GM19328 (cell line): ENCODE results near the gene ANKRD42.

Source experiments
- ATAC-seq: cut with Tn5 transposase; IDR thresholded peaks from one replicate; pipeline ENCODE4 v1.9.1; 2021; ENCODE audit warnings: mild to moderate bottlenecking, moderate library complexity; ENCODE audit not compliant: unreplicated experiment

Gene ANKRD42

DNA sequence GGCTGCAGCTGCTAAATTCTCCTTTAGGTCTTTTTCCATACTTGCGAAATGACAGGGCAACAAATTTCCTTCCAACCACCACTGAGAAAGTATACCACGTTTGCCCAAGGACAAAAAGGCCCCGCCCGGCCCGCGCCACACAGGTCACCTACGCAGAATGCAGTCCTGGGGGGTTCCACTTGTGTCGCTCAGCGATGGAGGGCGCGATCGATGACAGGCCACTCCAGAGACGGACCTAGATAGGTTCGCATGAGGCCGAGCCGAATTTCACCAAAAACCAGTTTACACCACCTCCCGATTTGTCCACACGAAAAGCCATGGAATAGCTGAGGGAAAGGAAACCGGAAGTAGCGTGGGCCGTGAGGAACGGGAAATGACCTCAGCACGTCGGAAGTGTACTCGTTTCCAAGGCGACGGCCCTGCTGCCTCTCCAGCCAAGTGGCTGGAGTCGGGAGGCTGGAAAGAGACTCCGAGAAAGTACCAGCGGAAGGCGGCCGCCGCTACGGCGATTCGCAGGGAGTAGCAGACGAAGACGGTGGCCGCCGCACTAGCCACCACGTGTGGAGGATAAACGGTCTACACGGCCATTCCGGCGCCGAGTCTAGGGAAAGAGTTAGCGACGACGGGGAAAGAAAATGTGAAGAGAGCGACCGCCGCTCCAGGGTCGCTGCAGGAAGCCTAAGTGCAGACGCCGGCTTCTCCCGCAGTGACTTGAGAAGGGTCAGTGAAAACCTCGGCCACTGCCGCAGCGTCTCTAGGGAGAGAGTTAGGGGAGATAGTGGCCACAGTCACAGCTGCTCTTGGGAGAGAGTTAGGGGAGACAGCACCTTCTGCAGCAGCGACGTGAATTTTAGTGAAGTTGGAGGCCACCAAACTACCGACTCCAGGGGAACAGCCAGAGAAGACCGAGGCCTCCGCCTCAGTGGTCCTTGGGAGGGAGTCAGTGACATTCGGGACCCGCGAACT is at the start of gene ANKRD42:
ANKRD42 (plus strand) TSS at position 398 of the 966 bp plus-strand sequence. CDS start 959 bp downstream, outside the sequence.
- peak; percentile 87 for ATAC-seq

DNA sequence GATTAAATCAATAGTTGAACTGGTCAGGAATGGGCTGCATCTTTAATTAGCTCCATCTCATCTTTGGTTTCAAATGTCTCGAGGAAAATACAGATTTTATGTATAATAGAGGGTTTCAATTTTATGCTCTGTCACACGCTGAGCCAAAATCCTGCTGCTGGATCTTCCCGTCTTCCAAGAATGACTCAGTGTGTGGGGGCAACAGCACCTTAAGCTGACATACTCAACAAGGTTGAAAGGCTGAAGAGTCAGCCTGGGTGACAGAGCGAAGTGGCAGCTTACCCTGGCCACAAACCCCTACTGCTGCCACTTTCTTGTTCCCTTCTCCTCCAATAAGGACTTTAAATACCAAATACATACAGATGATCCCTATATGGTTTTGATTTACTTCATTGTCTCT is 45.6 kb upstream of the ANKRD42 start:
- no peak for ATAC-seq

DNA sequence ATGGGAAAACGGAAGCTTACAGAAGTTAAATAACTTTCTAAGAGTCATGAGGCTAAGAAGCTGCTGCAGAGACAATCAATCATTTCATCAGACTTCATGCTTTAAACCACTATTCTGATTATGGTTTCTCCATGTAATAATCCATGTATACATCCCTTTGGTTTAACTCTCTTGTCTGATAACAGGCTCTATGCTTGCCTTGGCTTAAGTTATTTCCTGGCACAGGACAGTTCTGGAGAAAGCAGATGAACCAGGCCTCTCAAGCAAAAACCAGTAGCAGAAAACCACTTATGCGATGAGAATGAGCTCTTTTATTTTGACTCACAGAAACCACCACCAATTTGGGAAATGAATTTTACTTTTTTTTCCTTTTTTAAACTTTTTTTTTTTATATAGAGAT is 43.1 kb upstream of the ANKRD42 start:
- ATAC-seq: no peak

DNA sequence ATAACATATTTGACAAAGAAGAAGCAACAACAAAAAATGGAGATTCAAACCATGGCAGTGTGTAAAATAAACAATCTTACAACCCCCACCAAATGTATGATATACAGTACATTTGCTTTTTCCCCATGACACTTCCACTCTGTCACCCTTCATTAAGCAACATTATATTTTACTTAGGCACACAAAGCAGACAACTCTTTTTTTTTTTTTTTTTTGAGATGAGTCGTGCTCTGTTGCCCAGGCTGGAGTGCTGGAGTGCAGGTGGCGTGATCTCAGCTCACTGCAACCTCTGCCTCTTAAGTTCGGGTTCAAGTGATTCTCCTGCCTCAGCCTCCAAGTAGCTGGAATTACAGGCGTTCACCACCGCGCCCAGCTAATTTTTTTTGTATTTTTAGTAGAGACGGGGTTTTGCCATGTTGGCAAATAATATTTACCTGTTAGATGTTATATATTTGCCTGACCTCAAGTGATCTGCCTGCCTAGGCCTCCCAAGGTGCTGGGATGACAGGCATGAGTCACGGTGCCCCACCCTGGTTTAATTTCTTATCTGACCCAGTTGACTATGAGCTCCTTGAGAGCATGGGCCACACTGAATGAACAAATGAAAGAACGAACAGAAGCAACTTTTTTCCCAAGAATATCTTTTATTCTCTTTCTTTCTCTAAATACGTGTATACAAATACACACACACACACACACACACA is 42.1 kb upstream of the ANKRD42 start:
- no peak for ATAC-seq

DNA sequence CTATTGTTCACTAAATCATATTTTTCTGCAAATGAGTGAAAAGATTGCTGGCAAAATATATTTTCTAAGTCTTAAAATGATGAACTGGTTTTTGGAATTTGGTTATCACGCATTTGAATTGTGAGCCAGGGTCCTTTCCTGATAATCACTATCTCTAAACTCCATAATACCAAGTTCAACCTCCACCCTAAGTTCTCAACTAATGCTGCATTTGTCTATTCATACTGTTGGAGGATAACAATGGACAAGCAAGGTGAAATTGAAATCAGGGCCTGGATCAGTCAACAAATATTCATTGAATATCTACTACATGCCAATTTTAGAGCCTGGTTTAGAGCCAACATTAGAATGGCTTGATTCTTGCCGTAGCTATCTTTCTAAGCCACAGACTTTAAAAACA is 41.2 kb upstream of the ANKRD42 start:
- no peak for ATAC-seq

DNA sequence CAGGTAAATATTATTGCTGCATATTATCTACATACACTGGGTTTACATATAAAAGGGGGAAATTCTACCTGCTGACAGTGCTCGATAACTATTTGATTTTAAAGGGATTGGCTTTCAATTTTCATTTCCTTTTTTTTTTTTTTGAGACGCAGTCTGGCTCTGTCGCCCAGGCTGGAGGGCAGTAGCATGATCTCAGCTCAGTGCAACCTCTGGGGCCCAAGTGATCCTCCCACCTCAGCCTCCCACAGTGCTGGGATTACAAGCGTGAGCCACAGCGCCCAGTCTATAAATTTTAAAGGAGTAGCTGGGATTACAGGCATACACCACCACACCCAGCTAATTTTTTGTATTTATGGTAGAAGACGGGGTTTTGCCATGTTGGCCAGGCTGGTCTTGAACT is 39.7 kb upstream of the ANKRD42 start:
- ATAC-seq: no peak

DNA sequence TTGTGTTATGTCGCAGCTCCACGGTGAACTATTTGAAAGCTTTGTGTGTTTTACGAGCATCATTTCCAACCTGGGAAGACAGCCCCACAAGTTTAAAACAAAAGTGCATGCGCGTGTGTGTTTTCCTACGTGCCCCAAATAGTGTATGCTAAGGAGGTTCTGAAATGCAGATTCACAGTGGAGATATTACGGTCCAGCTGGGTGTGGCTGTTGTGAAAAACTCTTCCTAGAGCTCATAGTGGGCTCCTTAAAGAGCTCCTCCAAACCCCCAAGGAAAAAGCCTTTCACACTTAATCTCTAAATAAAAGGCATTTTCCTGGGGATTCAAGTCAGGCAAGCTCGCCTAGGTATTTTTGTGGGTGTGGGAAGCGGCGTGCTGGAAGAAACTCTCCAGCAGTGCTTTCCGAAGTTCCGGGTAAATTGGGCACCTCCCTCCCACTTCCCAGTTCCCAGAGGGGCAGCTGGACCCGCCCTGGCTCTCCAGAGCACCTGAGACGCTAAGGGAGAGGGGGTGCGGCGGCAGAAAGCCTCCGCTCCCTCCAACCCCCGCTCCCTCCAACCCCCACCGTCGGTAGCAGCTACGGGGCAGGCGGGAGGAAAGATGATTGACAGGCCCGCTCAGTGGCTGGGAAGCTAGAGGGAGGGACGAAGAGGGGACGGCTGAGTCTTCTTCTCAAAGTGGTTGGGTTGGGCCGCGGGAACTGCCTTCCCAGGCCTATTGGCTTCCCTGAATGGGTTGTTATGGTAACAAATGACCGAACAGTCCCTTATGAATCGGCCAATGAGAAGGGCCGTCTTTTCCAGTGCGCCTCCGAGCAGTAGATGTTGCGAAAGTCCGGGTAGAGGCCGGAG is 37.1 kb upstream of the ANKRD42 start:
- ATAC-seq: peak; percentile 94

DNA sequence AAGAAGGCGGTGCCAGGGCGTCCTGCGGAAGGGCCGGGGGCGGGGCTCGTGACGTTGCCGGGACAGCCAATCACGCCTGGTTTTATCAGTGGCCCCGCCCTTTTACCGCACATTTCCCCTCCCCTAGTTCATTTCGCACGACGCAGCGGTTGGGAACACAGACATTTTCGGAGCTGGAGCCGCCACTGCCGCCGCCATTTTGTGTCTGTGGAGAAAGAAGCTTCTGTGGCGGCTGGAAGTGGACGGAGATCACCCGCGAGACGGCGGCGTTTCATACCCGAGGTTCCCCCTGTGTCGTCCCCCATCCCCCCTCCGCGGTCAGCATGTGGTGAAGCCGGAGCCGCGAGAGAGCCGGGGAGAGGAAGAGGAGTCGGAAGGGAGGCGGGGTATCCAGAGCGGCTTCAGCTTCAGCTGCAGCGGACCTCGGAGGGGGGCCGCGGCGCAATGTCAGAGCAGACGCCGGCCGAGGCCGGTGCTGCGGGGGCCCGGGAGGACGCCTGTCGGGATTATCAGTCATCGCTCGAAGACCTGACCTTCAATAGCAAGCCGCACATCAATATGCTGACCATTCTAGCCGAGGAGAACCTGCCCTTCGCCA is 36.4 kb upstream of the ANKRD42 start, which contains the start of gene PCF11:
PCF11 (plus strand) TSS at position 136 of the 598 bp plus-strand sequence; CDS start at position 445, 309 bp downstream.
- no peak for ATAC-seq

DNA sequence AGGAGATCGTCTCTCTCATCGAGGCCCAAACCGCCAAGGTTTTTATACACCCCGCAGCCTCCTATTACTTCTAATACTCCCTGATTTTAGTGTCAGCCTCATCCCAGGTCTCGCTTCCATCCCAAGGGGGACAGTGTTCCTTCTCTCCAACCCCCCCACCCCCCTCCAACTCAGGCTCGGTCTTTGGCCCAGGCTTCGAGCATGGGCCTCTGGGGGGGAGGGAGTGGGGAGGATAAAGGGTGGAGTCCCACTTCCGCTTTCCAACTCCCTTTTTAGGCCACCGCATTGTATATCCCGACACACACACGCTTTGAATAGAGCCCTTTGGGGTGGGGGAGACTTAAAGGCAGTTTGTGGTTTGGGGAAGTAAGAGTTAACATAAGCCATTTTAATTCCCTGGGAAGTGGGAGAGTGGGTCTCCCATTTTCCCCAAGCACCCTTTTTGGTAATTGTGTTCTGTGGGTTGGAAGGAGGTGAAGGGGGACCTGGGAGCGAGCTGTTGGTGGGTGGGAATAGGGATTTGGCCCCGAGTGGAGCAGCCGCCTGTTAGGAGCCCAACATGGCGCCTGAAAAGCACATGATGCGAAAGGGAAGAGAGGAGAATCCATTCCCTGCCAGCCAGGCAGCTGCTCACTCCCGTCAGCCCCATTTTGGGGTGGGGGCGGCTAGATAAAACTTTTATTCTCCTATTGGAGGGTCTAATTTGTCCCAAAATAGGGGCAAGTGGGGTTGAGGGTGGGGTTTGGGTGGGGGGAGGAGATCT is 35.7 kb upstream of the ANKRD42 start:
- no peak for ATAC-seq

DNA sequence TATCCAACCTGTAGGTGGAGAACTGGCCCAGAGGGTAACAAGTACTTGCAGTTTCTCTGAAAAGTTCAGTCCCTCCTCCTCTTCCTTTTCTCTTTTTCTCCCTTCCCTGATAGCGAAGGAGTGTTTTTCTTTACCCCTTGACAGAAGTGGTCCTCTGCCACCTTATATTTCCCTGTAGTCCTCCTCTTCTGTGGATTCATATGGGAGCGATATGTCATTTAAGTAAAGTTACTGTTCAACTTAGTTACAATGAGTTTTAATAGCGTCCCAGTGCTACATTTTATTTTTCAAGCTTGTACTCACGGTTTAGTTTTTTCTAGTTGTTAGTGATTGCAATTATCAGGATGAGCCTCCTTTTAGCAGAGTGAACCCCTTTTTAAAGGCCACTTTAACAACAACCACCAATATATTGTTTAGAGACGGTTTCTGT is 35.1 kb upstream of the ANKRD42 start:
- ATAC-seq: no peak

DNA sequence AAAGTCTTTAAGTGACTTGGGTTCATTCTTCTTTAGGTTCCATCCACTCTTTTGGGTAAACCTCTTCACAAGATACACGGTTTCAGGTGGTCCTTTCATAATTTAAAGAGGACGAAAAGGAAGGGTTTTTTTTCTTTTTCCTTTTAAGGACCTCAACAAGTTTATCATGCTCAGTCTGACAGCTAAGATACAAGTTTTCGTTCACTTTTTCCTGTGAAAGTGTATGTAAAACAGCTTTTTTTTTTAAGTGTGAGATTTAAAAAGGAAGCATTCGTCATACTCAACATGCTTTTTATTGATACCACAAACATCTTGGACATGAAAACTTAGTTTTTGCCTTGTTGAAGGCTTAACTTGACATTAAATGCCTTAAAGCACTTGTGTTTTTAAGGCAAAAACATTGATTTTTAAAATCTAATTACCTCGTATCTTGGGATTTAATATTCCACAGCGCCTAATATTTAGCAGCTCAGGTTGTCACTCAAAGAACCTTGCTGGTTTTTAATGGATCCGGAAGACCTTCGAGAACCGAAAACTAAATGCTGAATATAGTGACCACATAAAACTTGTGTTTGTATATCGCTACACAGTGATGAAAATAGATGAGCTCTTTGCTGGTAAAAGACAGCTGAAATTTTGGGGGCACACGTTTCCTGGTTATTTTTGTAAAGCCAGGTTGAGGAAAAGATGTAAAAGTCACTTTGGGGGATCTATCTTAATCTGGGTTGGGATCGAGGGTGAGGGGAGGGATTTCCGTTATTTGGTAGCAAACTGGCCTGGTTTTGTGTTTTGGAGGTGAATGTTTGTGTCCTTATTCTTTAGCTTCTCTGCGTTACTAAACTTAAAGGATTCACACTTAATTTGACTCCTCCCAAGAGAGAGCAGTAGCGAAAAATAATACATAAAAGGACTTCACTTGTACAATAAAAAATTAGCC is 34.3 kb upstream of the ANKRD42 start:
- no peak for ATAC-seq

DNA sequence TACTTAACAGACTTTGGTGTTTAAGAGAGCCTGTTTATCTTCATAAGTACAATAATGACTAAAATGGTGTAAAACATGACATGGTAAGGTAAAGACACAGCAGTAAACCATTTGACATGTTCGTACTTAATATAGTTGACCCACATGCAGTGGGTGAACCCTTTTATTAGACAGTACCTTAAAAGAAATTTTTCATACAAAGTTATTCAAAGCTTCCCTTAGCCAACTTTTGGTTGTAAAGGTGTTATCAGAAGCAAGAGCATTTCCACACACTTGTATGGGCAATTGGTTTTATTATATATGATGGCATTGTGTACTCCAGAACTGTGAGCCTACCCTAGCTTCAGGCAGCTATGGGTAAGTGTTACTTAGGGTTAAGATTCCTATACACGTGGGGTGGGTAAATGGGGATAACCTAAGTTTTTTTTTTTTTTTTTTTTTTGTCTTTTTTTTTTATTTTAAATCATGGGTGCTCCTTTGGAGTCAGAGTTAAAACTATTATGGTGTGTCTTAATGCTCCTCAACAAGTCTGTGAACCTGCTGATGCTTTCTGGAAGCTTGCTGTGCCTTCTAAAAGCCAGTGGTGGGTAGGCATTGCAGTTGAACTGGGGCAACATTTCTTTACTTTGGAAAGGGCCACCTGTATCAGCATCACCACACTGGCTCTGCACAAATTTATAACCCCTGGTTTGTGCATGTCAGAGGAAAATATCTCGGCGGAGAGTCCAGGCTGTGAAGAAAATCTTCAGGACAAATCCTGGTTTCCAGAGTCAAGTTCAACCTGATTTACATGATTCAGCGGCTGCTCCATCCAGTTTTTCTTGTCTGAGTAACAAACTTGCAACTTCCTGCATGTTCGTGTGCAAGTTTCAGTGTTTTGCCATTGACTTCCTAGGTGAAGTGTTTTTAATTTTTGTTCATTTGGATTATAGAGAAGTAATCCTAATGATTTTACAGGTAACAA is 33.3 kb upstream of the ANKRD42 start:
- no peak for ATAC-seq

DNA sequence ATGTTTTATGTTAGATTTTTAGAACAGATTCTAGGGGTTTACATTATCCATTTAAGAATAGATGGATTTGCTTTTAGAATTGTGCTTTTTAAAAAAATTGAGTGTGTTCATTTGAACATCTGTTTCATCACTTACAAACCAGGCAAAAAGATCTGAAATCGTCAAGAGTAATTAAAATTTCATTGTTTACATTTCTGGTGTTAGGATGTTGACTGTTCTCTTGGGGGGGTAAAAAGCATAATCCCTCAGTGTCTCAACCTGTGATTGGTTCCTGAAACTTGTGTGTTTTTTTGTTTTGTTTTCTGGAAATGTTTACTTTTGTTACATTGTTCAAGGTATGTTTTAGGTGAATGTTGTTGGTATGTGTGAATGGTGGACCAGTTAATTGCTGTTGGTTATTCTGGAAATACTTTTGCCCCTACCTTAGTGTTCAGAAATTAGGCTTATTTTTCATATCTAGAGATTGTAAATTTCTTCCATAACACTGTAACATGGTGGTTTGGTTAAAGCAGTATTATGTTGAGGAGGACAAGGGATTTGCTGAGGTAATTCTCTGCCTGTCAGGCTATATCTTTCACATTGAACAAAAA is 31.8 kb upstream of the ANKRD42 start:
- ATAC-seq: no peak

DNA sequence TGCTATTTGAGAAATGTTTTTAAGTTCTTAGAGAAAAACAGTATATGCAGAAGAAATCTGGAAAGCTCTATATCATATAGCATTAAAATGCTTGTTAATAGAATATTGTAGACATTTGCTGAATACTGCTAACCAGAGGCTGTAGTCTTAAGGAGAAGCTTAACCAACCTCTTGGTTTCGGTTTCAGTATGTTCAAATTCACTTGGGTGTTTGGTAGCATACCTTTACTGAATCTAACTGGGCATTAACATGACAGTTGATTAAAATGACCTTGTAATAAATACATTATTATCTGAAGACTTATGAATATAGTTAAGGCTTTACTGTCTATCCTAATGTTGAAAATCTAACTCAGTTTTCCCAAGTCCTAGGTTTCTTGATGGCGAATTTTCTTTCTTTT is 31.1 kb upstream of the ANKRD42 start:
- ATAC-seq: no peak

DNA sequence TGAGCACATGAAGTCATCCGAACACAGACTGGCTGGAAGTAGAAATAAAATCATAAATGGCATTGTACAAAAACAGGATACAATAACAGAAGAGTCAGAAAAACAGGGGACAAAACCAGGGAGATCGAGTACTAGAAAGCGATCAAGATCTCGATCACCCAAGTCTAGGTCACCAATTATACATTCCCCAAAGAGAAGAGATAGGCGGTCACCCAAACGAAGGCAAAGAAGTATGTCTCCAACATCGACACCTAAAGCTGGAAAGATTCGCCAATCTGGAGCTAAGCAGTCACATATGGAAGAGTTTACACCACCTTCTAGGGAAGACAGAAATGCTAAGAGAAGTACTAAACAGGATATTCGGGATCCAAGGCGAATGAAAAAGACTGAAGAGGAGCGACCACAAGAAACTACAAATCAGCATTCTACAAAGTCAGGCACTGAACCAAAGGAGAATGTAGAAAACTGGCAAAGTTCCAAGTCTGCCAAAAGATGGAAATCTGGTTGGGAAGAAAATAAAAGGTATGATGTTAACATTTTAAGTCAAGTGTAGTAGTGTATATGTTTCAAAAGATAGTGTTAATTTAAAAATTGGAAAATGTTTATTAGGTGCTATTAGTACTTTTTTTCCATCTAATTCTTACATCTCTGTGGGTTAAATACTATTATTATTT is 27.2 kb upstream of the ANKRD42 start:
- no peak for ATAC-seq

DNA sequence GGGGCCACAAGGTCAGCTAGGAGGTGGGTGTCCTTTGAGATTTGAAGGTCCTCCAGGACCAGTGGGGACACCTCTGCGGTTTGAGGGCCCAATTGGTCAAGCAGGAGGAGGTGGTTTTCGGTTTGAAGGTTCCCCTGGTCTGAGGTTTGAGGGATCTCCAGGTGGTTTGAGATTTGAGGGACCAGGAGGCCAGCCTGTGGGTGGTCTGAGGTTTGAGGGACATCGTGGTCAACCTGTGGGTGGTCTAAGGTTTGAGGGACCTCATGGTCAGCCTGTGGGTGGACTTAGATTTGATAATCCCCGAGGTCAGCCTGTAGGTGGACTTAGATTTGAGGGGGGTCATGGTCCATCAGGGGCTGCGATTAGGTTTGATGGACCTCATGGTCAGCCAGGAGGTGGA is 24.8 kb upstream of the ANKRD42 start:
- no peak for ATAC-seq

DNA sequence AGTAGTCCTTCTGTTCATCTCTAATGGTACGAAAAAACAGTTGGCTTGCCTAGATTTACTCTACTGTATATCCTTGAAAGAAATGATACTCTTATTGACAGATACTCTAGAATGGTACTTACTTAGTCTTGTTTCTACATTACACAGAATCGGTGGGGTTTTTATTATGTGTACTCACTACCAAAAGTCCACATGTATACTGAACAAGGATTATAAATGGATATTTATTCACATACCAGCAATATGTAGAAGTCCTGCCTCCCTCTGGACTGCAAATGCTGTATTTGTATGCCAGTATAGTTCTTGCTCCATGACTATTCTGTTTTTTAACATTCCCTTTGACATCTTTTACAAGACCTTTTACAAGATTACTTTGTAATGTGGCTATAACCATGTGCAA is 22.6 kb upstream of the ANKRD42 start:
- ATAC-seq: no peak
